Activated CD8-positive, alpha-beta memory T cell treated with anti-CD3 and anti-CD28 coated beads, Interleukin-2, amount 50 U/mL, for 48 hours (primary cell): ENCODE data around the gene DPF3.

Experiments
- DNase-seq: peaks from one replicate; pipeline ENCODE4 v3.0.0-alpha.2; 2020

Gene DPF3

DNA sequence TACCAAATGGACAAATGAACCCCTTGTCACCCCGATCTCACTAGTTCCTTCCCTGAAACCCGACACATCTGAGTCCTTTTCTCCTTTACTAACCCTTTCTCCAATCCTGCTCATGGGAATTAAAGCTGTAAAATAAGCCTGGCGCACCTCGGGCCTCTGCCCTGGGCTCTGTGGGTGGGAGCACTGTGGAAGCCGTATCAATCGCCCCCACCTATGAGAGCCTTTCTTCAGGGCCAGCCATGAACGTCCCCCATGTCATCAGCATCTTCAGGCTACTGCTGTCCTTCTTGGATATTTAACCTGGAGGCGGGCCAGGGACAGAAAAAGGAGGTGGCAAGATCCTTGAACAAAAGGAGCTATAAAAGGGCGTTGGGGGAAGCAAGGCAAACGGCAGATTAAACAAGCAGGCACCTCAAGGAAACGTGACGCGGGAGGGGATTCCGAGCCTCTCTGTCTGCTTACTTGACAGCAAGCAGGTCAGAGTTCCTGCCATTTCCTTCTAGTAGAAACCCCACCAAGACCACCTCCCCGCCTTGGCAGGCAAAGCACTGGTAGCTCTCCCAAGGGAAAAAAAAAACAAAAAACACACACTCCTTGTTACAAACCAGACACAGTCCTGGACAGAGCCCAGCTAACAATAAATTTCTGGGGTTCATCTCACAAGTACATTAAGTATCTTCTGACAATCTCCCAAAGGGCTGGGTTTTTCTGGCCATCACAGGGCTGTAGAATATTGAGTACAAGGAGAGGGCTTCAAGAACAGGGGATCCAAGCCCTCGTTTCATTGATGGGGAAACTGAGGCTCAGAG lies 62.9 kb downstream of the DPF3 start:
- DNase-seq = no peak

DNA sequence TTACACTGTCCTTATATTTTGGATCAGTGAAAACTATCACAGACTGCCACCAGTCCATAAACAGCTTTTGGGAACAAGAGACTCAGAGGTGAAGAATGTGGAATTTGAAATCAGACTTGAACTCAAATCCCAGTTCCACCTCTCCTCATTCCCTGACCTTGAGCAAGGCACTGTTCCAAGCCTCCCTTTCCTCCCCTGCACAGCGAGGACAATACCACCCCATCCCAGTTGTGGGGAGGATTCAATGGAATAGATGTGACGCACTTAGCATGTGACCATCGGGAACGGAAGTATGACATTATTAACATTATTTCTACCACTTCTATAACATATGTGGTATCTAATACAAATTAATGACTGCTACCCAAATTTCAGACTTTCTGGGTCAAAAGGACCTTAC lies 63.5 kb downstream of the DPF3 start:
- DNase-seq = no peak

DNA sequence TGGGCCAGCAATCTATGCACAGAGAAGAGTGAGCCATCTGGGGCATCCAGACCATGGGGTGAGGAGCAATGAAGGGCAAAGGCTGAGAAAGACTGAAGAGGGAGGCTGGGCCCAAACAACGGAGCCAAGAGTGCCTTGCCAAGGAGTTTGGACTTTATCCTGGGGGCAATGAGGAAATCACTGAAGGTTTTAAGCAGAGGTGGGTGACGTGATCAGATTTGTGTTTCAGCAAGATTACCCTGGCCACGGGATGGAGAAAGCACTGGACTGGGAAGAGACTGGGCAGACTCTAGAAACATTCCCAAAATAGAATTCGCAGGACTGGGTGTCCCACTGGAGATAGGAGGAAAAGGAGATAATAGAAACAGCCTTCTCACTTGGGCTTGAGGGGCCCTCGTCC lies 65.3 kb downstream of the DPF3 start:
- no peak for DNase-seq

DNA sequence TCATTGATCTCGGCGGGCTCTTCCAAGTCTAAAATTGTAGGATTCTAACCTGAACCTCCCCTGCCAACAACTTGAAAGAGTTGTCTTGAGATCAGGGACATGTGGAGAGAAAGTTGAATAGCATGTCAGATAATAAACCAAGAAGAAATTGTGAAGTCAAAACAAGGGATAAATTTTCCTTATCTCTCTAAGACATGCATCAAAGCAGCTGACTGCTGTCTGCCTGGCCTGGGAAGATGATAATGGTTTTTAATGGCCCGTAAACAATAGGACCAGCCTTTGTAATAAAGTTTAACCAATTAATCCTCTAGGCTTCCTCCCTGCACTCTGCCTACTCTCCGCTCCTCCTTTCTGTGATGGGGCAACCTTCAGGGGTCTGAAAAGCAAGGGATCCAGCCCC lies 67.9 kb downstream of the DPF3 start:
- no peak for DNase-seq

DNA sequence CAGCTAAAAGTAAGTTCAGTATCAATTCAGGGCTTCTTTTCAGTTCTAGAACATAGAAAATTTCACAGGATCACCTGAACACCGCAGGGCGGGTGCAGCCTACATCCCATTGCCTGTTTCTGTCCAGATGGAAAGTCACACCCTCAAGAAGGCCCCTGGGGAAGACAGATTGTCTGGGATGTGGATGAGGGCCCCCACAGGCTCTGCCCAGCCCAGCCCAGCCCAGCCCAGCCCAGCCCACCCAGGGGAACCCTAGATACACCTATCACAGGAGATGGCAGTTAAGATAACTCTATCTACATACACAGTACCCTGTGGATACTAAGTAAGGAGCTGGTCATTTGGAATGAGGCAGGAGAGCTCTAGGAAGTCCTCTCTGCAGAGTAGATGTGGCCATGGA lies 68.4 kb downstream of the DPF3 start:
- no peak for DNase-seq

DNA sequence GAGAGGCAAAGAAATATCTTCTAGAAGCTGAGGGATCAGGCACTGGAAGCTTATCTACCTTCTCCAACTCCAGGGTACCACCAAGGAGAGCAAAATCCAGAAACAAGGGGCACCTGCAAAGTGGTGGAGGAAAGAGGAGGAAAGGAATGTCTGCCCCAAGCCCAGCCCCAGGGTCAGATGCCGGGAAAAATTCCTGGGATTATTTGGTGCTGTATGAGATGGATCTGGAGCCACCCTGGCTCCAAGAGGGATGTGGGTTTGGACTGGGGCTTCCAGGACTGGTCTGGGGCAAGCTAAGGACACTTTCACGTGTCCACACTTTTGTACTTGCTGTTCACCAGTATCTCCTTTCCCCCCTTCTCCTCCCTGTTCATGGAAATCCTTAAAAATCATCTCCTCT lies 69.8 kb downstream of the DPF3 start:
- no peak for DNase-seq

DNA sequence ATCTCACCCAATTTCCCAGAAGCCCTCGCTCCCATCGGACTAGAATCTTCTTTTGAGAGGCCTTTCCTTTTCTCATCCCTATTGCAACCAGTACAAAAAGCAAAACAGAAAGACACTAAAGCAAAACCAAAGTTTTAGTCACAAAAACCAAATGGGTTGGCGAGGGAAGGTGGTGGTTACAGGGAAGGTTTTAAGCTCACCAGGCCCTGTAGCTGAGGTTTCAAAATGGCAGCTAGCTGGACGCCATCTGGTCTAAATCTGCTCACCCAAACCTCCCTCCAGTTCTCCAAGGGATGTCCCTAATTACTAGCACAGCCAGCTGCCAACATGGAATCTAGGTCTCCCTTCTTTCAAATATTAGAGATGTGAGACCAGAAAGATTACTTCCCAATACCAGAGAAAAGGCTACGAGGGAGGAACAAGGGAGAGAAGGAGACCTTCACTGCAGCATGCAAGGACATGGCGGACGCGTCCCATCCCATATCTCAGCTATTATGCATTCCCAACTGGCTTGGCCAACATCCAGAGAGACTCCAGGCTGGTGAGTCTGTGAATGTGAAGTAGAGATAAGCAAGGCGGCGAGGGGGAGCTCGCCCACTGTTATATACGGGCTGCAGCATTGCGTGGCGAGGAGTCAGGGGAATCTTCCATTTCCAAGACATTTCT lies 70.8 kb downstream of the DPF3 start:
- DNase-seq = no peak

DNA sequence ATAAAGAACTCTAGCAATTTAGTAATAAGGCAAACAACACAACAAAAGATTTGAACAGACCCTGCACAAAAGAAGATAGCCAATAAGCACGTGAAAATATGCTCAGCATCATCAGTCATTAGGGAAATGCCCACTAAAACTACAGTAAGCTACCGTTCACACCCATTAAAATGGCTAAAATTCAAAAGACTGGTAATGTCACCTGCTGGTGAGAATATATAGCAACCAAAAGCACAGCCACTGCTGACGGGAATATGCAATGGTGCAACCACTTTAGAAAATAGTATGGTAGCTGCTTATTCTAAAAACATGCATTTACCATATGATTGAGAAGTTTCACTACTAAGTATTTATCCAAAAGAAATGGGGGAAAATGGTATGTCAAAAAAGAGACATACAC lies 74.9 kb downstream of the DPF3 start:
- no peak for DNase-seq

DNA sequence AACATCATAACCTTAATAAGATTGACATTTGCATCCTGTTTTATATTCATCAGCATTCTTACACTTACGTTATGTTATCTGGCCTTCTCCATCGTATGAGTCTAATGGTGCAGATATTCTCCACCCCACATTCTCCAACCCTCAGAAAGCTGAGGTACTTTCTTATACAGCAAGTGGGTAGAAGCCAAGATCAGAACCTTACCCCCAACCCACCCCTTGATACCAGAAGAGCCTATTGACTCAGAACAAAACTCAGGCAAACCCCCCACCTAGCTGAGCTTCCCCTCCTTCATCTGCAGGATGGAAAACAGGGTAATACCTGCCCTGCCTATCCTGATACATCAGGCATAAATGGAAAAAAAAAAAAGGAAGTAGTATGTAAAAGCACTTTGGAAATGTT lies 77.6 kb downstream of the DPF3 start:
- no peak for DNase-seq

DNA sequence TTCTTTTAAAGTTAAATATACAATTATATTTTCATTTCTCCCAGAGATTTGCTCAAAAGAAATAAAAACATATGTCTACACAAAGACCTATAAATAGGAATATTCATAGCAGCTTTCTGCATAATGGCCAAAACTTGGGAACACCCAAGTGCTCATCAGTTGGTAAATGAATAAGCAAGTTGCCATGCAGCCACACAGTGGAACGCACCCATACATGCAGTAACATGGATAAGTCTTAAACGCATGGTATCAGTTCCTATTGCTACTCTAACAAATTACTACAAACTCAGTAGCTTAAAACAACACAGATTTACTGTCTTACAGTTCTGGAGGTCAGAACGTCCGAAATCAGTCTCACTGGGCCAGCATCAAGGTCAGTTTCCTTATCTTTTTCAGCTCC lies 78.5 kb downstream of the DPF3 start:
- DNase-seq = no peak

DNA sequence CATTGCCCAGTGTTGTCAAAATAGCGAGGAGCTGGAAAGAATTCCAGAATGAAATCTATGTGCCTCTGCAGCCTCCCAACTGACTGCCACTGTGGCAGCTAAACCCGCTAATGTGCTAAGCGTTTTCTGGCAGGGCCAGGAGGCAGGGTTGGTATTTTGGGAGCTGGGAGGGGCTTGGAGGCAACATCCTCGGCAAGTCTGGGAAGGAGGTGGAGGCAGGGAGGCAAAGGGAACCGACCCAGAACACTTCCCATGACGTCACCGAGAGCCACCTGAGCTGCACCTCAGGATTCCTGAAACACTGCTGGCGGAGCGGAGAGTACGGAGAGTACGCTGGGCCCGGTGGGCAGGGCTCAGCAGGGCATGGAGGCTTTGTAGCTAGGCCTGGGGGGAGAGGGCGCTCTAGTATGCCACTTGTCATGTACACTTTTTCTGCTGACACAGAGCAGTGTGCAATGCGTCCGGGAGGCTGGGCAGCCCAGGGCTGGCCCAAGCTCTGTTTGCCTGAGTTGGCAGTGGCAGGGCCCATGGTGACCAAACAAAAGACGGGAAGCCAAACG lies 81.5 kb downstream of the DPF3 start:
- DNase-seq = no peak

DNA sequence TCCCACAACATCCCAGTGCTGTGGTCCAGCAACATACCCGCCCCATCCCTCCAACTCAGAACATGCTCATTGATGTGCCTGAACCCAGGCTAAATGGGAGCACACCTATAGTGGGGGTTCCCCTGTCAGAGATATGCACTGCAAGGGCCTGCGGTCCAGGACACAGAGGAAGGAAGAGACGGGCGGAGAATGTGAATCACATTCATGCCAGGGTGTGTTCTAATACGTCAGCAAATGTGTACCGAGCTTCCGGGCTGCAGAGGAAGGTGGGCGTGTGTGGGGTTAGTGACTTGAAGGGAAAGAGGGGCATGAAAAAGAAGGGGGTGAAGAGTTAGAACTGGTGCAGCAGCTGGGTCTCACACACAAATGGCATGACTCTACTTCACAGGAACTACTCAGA lies 83.7 kb downstream of the DPF3 start:
- peak; percentile 68 for DNase-seq

DNA sequence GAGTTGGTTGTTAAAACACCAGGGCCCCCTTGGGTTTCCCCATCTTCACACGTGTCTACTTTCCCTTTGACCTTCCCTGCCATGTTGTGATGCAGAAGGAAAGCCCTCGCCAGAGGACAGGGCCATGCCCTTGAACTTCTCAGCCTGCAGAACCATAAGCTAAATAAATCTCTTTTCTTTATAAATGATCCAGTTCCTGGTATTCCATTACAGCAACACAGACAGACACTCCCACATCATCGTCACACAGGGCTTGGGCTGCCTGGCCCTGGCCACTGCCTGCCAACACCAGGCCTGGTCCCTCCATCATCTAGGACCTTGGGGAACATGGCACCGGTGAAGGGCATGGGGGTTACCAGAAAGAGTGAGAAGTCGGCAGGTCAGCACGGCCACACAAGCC lies 84.8 kb downstream of the DPF3 start:
- no peak for DNase-seq

DNA sequence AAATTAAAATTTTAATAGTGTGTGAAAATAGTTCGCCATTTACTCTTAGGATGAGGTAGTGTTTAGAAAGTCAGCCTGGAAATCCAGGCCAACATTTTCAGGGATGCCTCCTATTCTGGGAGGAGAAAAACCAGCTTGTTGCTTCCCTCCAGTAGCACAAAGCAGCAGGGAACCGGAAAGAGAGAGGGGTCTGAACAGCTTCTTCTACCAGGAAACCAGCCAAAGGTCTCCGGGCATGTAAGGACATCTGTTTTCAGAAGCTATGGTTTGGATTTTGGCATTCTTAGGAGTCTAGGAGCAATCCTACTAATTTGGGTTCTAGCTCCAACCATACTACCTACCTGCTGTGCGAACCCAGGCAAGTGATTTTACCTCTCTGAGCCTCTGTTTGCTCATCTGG lies 85.3 kb downstream of the DPF3 start:
- DNase-seq = no peak

DNA sequence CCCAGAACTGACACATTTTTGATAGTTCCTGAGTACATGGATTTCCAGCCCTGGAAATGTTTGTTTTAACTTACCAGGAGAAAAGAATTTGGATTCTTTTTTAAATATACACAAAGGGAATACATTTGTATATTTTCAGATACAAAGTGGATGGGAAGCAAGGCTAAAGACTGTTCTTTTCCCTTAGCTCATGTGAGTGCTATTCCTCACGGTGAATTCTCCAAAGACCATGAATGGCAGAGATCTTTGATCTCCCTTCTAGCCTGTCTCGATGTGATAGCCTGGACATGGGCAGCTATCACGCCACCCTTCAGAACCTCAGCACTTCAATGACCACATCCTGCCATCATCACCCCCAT lies 91.3 kb downstream of the DPF3 start:
- DNase-seq = no peak

DNA sequence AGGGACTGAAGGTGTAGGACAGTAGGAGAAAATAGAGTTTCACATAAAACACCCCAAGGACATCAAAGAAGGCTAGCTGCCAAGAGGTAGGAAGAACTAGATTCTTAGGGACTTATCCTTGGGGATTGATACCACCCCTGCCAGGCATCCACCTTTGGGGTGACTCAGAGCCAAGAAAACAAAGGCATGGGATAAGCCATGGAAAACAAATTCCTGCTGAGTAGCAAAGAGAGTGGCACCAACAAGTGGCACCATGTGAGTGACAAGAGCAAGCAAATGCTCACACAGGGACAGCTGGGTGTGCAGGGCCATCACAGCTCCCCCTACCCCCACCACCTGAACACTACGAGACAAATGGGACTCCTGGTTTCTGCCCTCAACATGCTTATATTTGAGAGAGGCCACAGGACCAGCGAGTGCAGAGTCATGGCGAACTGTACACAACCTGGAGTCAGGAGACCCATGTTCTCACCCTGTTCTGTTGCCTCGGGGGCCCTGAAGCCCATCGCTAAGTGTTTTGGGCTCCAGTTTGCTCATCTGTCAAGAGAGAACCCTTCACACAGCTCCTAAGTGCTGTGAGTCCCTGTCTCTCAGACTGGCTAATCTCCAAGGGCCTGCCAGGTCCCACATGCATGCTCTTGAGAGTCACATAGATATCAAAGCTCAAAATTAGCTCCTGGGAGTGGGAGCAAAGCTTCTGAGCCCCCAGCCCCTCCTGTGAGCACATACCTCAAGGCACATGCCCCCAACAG lies 91.9 kb downstream of the DPF3 start:
- no peak for DNase-seq

DNA sequence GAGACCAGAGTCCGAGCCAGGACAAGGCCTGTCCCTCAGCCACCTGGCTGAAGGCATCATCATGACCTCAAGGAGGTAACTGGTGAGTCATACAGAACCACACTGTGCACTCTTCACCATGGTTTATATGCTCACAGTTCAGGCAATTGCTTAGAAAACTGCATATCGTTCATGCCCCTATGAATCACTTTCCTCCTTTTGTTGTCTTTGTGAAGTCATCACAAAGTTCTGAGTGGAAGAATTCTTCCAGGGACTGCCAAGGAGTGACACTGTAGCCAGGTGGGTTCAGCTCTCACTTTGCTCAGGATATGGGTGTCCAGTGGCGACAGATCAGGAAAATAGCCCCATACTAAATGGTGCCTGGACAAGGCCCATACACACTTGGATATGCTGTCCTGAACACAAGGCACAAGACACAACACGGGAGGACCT lies 92.5 kb downstream of the DPF3 start:
- no peak for DNase-seq

DNA sequence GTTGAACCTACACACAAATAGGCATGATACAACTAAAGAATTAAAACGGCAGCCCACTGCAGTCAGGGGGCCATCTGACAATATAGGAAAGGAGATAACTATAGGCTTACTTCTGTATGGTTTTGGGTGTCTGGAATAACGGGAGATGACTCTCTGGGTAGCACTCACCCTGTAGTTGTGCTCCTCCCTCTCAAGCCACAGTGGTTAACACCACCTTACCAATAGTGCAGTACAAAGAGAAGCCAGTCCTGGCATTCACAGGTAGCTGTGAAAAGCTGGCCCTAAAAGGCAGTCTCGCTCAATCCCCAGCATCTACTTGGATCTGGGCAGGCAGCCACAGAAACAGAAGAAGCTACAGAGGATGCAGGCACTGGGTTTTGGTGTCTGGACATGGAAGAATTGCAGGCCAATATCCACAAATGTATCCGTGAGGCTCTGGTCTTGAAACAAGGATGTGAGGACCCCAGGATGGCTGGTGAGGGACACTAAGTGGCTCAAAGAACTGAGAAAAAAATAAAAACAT lies 93.0 kb downstream of the DPF3 start:
- DNase-seq = no peak

DNA sequence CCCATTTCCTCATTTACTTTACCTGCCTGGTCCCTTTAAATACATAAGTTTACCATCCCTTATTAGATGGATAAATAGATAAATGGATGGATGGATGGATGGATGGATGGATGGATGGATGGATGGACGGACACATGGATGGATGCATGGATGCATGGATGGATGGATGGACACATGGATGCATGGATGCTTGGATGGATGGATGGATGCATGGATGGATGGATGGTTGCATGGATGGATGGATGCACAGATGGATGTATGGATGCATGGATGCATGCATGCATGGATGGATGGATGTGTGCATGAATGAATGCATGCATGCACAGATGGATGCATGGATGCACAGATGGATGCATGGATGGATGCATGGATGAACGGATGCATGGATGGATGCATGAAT lies 93.6 kb downstream of the DPF3 start:
- DNase-seq = no peak

DNA sequence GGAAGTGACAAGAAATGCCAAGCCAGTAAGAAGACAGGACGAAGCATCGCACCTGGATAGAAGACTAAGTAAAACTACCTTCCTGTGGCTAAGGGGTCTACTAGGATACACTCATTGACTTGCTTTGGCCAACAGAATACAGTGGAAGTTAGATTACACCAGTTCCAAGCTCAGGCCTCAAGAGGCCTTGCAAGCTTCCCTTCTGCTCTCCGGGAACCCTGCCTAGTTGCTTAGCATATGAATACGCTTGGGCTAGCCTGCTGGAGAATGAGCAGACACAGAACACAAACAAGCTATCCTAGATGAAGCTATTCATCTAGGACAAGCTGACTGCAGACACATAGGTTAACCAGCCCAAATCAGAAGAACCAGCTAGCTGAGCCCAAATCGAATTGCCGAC lies 97.0 kb downstream of the DPF3 start:
- DNase-seq = no peak

DNA sequence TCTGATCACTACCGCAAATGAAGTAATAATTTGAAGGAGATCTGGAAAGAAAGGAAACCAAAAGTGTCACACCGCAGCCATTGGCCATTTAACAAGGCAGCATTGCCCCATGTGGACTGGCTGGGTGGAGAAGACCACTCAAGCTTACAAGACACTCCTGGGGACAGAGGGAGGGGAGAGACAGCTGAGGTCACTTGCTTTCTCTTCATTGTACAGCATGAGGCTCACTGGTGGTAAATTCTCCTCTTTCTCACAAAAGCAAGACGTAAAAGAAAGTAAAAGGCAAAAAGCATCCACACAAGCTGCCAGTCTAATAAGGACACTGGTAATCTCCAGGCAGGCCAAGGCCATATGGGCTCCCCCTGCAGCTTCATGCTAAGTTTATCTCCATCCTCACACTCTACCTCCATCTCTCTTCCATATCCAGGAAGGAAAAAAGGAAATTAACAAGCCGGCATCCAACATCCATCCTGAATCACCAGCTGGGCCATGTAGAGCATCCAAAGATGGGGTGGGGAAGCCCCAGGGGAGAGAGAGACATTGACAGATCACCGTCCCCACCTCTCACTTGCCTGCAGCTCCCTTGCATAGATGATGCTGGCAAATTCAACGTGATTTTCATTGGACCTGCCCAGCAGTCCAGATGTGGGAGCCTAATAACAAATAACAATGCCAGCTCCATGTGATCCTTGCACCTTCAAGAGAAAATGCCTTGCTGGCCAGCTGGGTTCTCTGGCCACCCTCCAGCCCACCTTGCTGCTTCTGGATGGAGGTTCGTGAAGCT lies 100.6 kb downstream of the DPF3 start:
- no peak for DNase-seq

DNA sequence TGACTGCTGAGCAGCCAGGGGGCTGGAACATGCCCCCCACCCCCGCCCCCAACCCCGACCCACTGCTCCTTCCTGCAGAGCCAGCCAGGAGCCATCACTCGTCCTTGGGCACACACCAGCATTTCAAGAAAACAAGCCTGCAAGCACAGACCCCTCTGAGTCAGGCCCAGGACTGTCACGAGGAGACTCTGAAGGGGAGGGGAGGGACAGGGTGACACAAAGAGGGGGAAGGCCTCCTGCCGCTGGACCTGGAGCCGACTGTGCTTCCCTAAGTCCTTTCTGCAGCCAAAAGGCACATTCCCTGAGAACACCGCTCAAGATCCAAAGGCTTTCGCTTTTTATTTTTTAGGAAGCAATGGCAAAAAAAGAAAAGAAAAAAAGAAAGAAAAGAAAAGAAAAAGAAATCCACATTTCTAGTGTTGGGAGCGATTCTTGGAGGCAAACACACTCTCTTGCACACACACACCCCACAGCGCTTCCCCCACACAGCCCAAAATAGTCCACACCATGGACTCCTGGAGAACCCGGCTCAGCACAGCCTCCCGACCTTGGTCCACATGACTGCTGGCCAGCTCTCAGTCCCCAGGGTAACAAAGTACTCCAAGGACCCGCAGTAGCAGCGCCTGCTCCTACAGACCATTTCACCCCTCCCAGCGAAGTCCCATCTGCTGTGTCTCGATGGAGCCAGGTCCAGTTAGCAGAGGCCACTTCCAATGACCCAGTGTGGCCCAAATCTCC lies 101.7 kb downstream of the DPF3 start:
- no peak for DNase-seq
